ENCODE results near the gene CLTA. TPM values are rescaled to one million over a fixed set of nuclear protein-coding genes. Genes with fewer than 3 reads are reported as not detected.

CLTA gene
- total RNA-seq, 1 donor from 2014 or later: 168 TPM

DNA sequence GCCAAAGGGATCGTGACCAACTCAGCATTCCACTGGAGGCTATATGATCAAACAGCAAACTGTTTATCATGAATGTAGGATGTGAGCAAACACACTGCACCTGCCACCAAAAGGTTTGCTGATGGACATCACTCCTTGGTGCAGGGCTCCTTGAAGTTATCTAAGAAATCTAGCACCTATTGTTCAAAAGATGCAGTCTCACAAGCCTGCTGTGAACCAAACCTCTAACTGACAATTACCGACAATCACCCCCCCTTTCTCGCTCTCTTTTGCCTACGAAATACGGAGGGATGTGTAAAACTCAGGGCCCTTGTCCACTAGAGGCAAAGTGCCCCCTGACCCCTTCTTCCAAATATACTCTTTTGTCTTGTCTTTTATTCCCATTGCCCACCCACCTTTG, 2.5 kb upstream of the CLTA start:
- no peak for DNase-seq (ENCODE audit: low spot score)

DNA sequence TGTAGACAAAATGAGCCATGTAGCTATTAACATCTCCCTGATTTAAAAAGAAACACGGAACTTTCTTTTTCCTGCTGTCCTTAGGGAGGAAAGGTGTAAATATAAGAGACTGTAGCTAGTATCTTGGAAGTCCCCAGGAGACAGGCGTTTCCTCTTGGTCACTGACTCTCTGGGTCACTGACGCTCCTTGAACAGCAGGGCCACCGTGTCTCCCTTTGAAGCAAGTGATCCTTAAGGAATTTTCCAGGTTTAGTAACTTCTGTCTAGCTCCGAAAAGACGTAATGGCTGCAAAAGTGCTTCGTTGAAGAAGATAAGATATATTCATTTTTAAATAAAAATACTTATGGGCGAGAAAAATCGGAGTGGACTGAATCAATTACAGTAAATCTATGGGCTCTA, 745 bp upstream of the CLTA start:
- DNase-seq (ENCODE audit: low spot score): no peak

DNA sequence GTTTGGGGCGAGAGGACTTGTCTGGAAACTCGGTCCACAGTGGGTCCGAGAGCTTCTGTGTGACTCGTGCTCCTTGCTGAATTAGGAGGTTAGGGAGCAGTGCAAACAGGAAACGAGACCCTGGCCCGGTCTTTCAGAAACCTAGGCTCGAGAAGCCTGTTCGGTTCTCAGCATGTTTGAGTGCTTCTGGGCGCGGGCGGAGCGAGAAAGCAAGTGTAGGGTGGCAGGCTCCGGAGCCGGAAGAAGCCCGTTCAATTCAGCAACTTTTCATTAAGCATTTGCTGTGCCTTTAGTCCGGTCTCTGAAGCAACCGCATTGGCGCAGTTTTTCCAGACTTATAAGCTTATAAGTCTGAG, 547 bp downstream of the CLTA start:
- DNase-seq (ENCODE audit: low spot score): peak; percentile 50

- peak; percentile 17 for DNase-seq (ENCODE audit: low spot score)
Observed at GRCh38 chr9:36191686-36192085, 965 bp downstream of the CLTA start.

DNA sequence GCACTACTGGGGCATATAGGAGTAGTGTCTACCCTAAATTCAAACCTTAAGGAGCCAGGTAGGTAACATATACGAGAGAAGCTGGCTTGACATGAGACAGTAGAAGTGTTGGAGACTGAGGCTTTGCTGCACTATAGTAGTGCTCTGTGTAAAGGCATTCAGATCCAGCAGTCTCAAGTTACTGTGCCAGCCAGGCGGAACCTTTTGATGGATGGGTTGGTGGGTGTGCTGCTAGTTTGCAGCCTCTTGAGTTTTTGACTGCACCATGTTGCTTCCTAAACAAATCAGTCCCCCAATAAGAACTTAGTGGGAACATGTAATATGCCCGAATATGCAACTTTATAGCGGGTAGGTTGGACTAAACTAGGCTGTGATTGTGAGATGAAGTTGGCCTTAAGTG, 1.5 kb downstream of the CLTA start:
- DNase-seq (ENCODE audit: low spot score): no peak

DNA sequence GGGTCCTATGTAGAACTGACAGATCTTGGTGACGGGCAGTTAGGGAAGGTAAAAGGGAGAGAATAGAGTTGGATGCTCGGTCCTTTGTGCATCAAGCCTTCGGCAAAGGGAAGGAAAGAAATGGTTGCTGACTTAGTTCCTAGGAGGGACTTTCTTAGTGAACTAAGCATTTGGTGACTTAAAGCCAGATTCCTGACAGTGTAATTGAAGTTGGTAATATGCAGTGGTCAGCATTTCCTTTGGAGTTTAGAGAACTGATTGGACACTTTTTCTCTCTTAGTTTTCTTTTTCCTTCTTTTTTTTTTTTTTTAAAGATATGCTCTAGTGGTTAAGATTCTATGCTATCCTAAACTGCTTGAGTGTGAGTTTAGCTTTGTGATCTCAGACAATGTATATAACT, 2.3 kb downstream of the CLTA start:
- no peak for DNase-seq (ENCODE audit: low spot score)

GRCh38 chr9:36194326-36195000, 3.7 kb downstream of the CLTA start:
- peak; percentile 47 for DNase-seq (ENCODE audit: low spot score)

GRCh38 chr9:36204906-36205547, 14.3 kb downstream of the CLTA start:
- DNase-seq (ENCODE audit: low spot score): no peak

- DNase-seq (ENCODE audit: low spot score): no peak
Observed at GRCh38 chr9:36207016-36207415, 16.3 kb downstream of the CLTA start.

DNA sequence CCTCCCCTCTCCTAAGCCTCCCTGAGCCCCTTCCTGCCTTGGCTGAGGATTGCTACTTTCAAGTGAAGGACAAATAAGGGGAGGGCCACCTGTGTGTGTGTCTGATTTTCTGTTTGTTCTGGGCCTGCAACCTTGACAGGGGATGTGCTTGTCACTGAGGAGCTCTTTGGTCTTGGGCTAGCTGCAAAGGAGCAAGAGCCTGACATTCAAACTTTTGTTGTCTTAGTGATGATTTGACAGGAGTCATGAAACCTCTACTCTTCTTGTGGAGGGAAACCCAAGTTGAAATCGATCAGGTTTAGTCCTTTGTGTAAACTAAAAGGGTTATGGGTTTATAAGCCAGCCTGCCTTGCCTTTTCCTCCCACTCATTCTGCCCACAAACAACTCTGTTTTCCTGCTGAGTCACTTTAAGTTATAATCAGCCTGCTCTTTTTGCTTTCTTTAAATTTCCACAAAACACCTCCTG, 16.9 kb downstream of the CLTA start:
- no peak for DNase-seq (ENCODE audit: low spot score)

DNA sequence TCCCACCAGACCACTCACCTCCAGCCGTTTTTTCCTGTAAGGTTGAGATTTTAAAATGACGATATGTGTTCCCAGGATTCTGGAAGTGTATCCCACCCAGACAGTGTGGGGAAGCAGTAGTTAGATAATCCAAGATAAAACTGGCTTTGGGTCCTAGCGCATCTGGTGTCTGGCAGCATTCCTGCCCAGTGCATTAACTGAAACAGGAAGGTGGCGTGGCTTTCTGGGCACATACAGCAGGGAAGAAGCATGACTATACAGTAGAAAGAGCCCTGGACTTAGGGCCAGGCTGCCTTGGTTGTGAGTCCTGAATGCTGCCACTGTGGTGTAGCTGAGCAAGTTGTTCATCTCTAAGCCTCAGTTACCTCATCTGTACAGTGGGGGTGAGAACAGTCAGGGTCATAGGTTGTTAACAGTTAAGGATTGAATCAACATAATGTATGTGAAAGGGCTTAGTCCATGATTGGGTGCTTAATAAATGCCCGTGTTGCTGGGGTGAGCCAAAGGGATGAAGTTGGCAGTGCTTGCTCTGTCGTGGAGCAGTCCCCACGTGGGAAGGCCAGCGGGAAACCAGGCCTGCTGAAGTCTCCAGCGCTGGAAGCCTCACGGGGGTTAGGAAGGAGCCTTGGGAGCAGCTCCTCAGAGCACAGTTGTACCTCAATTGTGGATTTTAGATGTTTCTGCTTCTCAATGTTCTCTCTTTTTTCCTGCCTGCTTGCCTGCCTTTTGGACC, 18.0 kb downstream of the CLTA start:
- DNase-seq (ENCODE audit: low spot score): peak; percentile 37

- no peak for DNase-seq (ENCODE audit: low spot score)
Observed at GRCh38 chr9:36210722-36211121, 20.0 kb downstream of the CLTA start.

DNA sequence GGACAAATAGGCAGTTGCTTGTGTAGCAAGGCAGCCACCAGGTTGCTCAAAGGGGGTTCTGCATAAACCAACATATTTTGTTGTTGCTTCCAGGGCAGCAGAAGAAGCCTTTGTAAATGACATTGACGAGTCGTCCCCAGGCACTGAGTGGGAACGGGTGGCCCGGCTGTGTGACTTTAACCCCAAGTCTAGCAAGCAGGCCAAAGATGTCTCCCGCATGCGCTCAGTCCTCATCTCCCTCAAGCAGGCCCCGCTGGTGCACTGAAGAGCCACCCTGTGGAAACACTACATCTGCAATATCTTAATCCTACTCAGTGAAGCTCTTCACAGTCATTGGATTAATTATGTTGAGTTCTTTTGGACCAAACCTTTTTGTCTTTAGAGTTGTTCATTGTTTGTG, 20.8 kb downstream of the CLTA start:
- no peak for DNase-seq (ENCODE audit: low spot score)

DNA sequence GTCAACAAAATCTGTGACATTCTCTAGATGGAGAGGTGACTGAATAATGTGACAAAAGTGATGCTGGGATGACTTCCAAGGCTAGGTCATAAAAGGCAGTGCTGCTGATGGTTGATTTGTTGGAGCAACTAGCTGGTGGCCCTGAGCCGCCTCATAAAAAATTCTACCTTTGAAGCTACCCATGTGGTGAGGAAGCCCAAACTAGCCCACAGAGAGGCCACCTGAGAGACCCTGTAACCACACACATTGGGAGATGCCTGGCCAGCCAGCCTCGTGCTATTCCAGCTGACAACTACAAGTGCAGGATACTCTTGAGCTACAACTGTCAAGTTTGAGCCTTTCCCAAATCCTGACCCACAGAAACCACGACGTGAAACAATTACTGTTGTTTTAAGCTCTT, 22.7 kb downstream of the CLTA start:
- DNase-seq (ENCODE audit: low spot score): no peak

DNA sequence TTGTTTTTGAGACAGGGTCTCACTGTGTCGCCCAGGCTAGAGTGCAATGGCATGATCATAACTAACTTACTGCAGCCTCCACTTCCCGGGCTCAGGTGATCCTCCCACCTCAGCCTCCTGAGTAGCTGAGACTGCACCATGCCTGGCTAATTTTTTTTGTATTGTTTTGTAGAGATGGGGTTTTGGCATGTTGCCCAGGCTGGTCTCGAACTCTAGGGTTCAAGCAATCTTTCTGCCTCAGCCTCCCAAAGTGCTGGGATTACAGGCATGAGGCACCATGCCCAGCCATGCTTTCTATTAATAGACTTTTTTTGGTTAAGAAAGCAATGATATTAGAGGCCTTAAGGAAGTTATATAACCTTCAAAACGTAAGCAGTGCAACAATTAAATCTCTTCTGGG, 23.3 kb downstream of the CLTA start:
- DNase-seq (ENCODE audit: low spot score): peak; percentile 18

GRCh38 chr9:36214571-36214970, 23.9 kb downstream of the CLTA start:
- DNase-seq (ENCODE audit: low spot score): peak; percentile 88

GRCh38 chr9:36217256-36217968, 26.7 kb downstream of the CLTA start:
- no peak for DNase-seq (ENCODE audit: low spot score)

GRCh38 chr9:36218011-36218410, 27.3 kb downstream of the CLTA start:
- DNase-seq (ENCODE audit: low spot score): no peak

GRCh38 chr9:36218411-36218901, 27.7 kb downstream of the CLTA start:
- DNase-seq (ENCODE audit: low spot score): no peak

DNA sequence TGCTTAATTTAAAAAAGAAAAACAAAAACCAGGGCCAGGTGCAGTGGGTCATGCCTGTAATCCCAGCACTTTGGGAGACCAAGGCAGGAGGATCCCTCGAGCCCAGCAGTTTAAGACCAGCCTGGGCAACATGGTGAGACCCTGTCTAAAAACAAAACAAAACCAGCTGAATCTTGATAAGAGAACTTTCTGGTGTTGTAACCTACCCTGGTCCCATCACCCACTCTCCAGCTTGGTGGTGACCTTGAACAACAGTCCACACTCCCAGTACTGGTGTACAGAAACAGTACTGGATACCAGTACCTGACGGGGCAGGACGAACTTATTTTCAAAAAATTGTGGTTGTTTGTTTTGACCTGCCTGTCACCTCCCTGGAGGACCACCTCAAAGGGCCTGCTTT, 30.9 kb downstream of the CLTA start:
- DNase-seq (ENCODE audit: low spot score): no peak

GRCh38 chr9:36222449-36222848, 31.7 kb downstream of the CLTA start:
- no peak for DNase-seq (ENCODE audit: low spot score)

- no peak for DNase-seq (ENCODE audit: low spot score)
Observed at GRCh38 chr9:36237230-36237629, 46.5 kb downstream of the CLTA start.
